SK-N-SH treated with all-trans-retinoic acid at 6 μM for 48 hours (cell line): ENCODE results near the gene ZNF333.
"Not testable (repeated sequence)": the region's sequence is repeated elsewhere in the genome, so short reads cannot be mapped to it uniquely, and the experiment has no call there.

Experiments
- ATAC-seq: fragments of 200-7000 bp; cut with Tn5 transposase; 3 replicates; pipeline ENCODE4 v1.9.1; 2020; ENCODE audit warnings: mild to moderate bottlenecking, moderate library complexity
- BACH2 ChIP-seq: fragments of 250-450 bp; sonication (Bioruptor Pico); IDR thresholded peaks from 2 replicates; pipeline ENCODE4 v1.9.0; 2021; ENCODE audit warnings: mild to moderate bottlenecking, borderline replicate concordance
- ESRRG ChIP-seq: fragments of 250-450 bp; sonication (Bioruptor Pico); IDR thresholded peaks from 2 replicates; pipeline ENCODE4 v1.6.1; 2021; ENCODE audit warnings: mild to moderate bottlenecking
- GLIS3 ChIP-seq: fragments of 250-450 bp; sonication (Bioruptor Pico); IDR thresholded peaks from 2 replicates; pipeline ENCODE4 v1.5.0; 2020; ENCODE audit warnings: mild to moderate bottlenecking, moderate library complexity
- PPARA ChIP-seq: fragments of 250-450 bp; sonication (Bioruptor Pico); IDR thresholded peaks from 2 replicates; pipeline ENCODE4 v1.5.0; 2020; ENCODE audit warnings: mild to moderate bottlenecking, borderline replicate concordance
- RARB ChIP-seq: fragments of 250-450 bp; sonication (Bioruptor Pico); IDR thresholded peaks from 2 replicates; pipeline ENCODE4 v1.8.0; 2021; ENCODE audit warnings: mild to moderate bottlenecking, moderate library complexity
- TCF4 ChIP-seq: fragments of 250-450 bp; sonication (Bioruptor Pico); IDR thresholded peaks from 2 replicates; pipeline ENCODE4 v1.8.0; 2021; ENCODE audit warnings: mild to moderate bottlenecking, moderate library complexity, borderline replicate concordance
- ZC3H10 ChIP-seq: fragments of 250-450 bp; sonication (Bioruptor Pico); IDR thresholded peaks from 2 replicates; pipeline ENCODE4 v1.5.1; 2021; ENCODE audit warnings: mild to moderate bottlenecking, moderate library complexity
- ZFP3 ChIP-seq: fragments of 250-450 bp; sonication (Bioruptor Pico); IDR thresholded peaks from 2 replicates; pipeline ENCODE4 v1.5.0; 2020; ENCODE audit warnings: mild to moderate bottlenecking, moderate library complexity
- ZFP30 ChIP-seq: fragments of 450-650 bp; formaldehyde crosslinking; IDR thresholded peaks from 2 replicates; pipeline ENCODE4 v1.5.0; 2022; ENCODE audit warnings: mild to moderate bottlenecking, moderate library complexity
- ZNF565 ChIP-seq: fragments of 450-650 bp; formaldehyde crosslinking; conservative IDR thresholded peaks from 2 replicates; pipeline ENCODE4 v1.5.0; 2020; ENCODE audit warnings: low read depth, mild to moderate bottlenecking, moderate library complexity
- ZNF70 ChIP-seq: fragments of 450-650 bp; formaldehyde crosslinking; IDR thresholded peaks from 2 replicates; pipeline ENCODE4 v1.5.0; 2020; ENCODE audit warnings: mild to moderate bottlenecking, moderate library complexity
- ZNF8 ChIP-seq: fragments of 450-650 bp; formaldehyde crosslinking; IDR thresholded peaks from 2 replicates; pipeline ENCODE4 v1.5.0; 2020; ENCODE audit warnings: mild to moderate bottlenecking, moderate library complexity
- TF ChIP-seq, protein P1 (sequence below): fragments of 250-450 bp; sonication (Bioruptor Pico); IDR thresholded peaks from 2 replicates; pipeline ENCODE4 v1.5.0; 2020; ENCODE audit warnings: mild to moderate bottlenecking, moderate library complexity
- TF ChIP-seq, protein P2 (sequence below): fragments of 250-450 bp; sonication (Bioruptor Pico); IDR thresholded peaks from 2 replicates; pipeline ENCODE4 v1.5.1; 2020; ENCODE audit warnings: low read depth, mild to moderate bottlenecking, moderate library complexity
- TF ChIP-seq, protein P3 (sequence below): fragments of 250-450 bp; sonication (Bioruptor Pico); IDR thresholded peaks from 2 replicates; pipeline ENCODE4 v1.5.1; 2021; ENCODE audit warnings: mild to moderate bottlenecking, moderate library complexity
- TF ChIP-seq, protein P4 (sequence below): fragments of 250-450 bp; sonication (Bioruptor Pico); IDR thresholded peaks from 2 replicates; pipeline ENCODE4 v1.8.0; 2020; ENCODE audit warnings: mild to moderate bottlenecking, moderate library complexity, borderline replicate concordance

Gene ZNF333

DNA sequence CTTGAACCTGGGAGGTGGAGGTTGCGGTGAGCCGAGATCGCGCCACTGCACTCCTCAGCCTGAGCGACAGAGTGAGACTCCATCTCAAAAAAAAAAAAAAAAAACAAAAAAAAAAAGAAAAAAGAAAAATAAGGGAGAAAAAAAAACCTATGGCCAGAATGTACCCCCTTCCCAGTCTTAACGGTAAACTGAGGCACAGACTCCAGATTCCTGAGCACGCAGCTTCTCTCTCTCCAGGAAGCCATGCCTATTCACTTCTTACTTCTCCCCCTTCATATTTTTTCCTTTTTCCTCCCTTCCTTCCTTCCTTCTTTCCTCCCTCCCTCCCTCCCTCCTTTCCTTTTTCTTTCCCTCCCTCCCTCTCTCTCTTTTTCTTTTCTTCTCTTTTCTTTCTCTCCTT lies 83.1 kb downstream of the ZNF333 start:
- no peak for TF ChIP-seq ZNF565
- TF ChIP-seq ZFP3, result no peak
- no peak for TF ChIP-seq ZNF8 (CRISPR knock-in tag)
- no peak for TF ChIP-seq ZFP30 (CRISPR knock-in tag)
- no peak for TF ChIP-seq BACH2 (CRISPR knock-in tag)
- no peak for TF ChIP-seq ZC3H10 (CRISPR knock-in tag)
- TF ChIP-seq, protein P1, sequence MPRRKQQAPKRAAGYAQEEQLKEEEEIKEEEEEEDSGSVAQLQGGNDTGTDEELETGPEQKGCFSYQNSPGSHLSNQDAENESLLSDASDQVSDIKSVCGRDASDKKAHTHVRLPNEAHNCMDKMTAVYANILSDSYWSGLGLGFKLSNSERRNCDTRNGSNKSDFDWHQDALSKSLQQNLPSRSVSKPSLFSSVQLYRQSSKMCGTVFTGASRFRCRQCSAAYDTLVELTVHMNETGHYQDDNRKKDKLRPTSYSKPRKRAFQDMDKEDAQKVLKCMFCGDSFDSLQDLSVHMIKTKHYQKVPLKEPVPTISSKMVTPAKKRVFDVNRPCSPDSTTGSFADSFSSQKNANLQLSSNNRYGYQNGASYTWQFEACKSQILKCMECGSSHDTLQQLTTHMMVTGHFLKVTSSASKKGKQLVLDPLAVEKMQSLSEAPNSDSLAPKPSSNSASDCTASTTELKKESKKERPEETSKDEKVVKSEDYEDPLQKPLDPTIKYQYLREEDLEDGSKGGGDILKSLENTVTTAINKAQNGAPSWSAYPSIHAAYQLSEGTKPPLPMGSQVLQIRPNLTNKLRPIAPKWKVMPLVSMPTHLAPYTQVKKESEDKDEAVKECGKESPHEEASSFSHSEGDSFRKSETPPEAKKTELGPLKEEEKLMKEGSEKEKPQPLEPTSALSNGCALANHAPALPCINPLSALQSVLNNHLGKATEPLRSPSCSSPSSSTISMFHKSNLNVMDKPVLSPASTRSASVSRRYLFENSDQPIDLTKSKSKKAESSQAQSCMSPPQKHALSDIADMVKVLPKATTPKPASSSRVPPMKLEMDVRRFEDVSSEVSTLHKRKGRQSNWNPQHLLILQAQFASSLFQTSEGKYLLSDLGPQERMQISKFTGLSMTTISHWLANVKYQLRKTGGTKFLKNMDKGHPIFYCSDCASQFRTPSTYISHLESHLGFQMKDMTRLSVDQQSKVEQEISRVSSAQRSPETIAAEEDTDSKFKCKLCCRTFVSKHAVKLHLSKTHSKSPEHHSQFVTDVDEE (CRISPR knock-in tag), result no peak
- no peak for ATAC-seq

DNA sequence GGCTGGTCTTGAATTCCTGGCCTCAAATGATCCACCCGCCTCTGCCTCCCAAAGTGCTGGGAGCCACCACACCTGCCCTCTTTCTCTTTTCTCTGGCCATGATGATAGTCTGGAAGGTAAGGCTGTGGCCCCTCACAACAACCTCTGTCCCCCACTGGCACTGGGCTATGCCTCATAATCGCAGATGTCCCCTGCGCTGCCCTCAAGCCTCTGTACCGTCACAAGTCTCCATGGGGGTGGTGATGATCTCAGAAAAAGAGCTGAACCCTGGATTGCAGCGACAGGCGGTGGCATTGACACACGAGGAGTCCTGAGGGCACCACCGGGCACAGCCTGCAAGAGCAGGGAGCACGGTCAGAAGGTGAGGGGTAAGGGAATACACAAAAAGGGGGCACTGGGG lies 83.9 kb downstream of the ZNF333 start:
- not testable (repeated sequence) for ATAC-seq

DNA sequence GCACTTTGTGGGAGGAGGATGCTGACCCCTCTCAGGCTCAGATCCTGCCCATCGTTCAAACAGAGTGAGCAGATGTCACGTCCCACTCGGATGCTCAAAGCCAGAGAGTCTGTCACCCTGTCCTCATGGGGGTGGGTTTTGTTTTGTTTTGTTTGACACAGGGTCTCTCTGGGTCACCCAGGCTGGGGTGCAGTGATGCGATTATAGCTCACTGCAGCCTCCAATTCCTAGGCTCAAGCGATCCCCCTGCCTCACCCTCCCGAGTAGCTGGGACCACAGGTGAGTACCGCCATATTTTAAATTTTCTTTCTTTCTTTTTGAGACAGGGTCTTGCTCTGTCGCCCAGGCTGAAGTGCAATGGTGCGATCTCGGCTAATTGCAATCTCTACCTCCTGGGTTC lies 84.5 kb downstream of the ZNF333 start:
- ATAC-seq, result no peak
- TF ChIP-seq ZFP3, result no peak
- no peak for TF ChIP-seq TCF4 (CRISPR knock-in tag)
- TF ChIP-seq, protein P2, sequence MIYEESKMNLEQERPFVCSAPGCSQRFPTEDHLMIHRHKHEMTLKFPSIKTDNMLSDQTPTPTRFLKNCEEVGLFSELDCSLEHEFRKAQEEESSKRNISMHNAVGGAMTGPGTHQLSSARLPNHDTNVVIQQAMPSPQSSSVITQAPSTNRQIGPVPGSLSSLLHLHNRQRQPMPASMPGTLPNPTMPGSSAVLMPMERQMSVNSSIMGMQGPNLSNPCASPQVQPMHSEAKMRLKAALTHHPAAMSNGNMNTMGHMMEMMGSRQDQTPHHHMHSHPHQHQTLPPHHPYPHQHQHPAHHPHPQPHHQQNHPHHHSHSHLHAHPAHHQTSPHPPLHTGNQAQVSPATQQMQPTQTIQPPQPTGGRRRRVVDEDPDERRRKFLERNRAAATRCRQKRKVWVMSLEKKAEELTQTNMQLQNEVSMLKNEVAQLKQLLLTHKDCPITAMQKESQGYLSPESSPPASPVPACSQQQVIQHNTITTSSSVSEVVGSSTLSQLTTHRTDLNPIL, result no peak
- no peak for TF ChIP-seq ZC3H10 (CRISPR knock-in tag)
- TF ChIP-seq RARB (CRISPR knock-in tag), result no peak
- TF ChIP-seq, all 23 proteins: peak for 0

DNA sequence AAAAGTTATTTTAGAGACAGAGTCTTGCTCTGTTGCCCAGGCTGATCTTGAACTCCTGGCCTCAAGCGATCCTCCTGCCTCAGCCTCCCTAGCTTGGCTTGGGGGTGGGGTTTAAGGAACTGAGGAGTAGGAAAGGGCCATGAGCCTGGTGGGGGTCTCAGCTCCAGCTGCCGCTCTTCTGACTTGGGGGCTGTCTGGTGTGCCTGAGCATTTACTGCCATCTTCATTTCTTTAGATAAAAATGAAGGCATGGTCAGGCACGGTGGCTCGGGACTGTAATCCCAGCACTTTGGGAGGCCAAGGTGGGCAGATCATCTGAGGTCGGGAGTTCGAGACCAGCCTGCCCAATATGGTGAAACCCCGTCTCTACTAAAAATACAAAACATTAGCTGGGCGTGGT lies 85.5 kb downstream of the ZNF333 start:
- not testable (repeated sequence) for ATAC-seq

DNA sequence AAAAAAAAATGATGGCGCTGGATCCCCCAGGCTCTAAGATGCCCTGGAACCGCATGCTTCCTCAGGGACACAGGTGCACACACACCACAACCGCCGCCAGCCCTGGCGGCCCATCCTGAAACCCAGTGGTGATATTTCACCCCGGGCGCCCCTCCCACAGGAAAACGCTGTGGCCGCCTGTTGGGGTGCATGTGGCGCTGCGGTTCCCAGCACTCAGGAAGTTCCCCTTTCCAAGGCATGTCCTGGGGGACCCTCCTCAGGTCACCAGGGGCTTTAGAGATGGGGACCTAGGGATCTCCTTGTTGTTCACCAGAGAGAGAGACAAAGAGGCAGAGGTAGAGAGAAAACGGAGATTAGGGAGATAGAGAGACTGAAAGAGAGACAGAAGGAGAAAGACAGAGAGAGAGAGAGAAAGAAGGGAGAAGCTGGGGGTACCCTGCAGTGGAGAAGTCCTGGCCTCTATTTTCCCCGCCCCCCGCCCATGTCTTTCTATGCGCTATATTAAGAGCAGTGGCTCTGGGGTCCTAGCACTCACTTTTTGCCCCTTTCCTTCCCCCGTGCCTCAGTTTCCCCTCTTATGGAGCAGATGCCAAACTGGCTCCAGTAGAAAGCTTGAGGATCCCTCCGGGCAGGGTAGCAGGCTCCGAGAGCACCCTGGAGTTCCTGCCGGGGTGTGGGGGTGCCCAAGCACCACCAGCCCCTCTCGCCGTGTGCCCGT lies 86.2 kb downstream of the ZNF333 start:
- ATAC-seq, result no peak
- TF ChIP-seq ZFP3 (no peak), ZNF70 (CRISPR knock-in tag) (no peak), ESRRG (CRISPR knock-in tag) (no peak), ZFP30 (CRISPR knock-in tag) (no peak), TCF4 (CRISPR knock-in tag) (no peak), PPARA (CRISPR knock-in tag) (no peak), GLIS3 (CRISPR knock-in tag) (no peak), RARB (CRISPR knock-in tag) (no peak)
- TF ChIP-seq, protein P3, sequence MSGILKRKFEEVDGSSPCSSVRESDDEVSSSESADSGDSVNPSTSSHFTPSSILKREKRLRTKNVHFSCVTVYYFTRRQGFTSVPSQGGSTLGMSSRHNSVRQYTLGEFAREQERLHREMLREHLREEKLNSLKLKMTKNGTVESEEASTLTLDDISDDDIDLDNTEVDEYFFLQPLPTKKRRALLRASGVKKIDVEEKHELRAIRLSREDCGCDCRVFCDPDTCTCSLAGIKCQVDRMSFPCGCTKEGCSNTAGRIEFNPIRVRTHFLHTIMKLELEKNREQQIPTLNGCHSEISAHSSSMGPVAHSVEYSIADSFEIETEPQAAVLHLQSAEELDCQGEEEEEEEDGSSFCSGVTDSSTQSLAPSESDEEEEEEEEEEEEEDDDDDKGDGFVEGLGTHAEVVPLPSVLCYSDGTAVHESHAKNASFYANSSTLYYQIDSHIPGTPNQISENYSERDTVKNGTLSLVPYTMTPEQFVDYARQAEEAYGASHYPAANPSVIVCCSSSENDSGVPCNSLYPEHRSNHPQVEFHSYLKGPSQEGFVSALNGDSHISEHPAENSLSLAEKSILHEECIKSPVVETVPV (CRISPR knock-in tag), result no peak
- TF ChIP-seq, protein P4, sequence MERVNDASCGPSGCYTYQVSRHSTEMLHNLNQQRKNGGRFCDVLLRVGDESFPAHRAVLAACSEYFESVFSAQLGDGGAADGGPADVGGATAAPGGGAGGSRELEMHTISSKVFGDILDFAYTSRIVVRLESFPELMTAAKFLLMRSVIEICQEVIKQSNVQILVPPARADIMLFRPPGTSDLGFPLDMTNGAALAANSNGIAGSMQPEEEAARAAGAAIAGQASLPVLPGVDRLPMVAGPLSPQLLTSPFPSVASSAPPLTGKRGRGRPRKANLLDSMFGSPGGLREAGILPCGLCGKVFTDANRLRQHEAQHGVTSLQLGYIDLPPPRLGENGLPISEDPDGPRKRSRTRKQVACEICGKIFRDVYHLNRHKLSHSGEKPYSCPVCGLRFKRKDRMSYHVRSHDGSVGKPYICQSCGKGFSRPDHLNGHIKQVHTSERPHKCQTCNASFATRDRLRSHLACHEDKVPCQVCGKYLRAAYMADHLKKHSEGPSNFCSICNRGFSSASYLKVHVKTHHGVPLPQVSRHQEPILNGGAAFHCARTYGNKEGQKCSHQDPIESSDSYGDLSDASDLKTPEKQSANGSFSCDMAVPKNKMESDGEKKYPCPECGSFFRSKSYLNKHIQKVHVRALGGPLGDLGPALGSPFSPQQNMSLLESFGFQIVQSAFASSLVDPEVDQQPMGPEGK (CRISPR knock-in tag), result no peak
- TF ChIP-seq, protein P1 (CRISPR knock-in tag), result no peak
- TF ChIP-seq, protein P2, result no peak

DNA sequence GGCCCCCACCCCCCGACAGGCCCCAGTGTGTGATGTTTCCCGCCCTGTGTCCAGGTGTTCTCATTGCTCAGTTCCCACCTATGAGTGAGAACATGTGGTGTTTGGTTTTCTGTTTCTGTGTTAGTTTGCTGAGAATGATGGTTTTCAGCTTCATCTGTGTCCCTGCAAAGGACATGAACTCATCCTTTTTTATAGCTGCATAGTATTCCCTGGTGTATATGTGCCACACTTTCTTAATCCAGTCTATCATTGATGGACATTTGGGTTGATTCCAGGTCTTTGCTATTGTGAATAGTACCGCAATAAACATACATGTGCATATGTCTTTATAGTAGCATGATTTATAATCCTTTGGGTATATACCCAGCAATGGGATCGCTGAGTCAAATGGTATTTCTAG lies 87.8 kb downstream of the ZNF333 start:
- not testable (repeated sequence) for ATAC-seq

DNA sequence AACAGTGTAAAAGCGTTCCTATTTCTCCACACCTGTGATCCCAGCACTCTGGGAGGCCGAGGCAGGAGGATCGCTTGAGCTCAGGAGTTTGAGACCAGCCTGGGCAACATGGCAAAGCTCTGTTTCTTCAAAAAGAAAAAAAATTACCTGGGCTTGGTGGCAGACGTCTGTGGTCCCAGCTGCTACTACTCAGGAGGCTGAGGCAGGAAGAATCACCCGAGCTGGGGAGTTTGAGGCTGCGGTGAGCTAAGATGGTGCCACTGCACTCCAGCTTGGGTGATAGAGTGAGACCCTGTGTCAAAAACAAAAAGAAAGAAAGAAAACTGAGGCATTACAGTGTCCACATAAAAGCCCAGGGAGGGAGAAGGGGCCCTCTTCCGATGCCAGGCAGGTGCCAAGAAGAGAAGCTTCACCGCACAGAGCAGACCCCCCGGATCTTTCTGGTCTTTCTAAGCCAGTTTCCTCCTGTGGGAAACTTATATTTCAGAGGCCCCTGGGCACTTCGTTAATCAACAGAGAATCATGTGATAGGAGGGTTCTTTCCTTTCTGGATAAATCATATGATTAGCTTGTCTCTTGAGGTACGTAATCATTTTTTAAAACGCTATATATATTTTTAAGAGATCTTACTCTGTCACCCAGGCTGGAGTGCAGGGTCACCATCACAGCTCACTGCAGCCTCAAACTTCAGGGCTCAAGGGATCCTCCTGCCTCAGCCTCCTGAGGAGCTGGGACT lies 88.4 kb downstream of the ZNF333 start, which contains the start of gene ADGRE2:
Gene ADGRE2 (minus strand): TSS at position 451 of the 736 bp plus-strand sequence. CDS start 1,804 bp downstream, outside the sequence.
- not testable (repeated sequence) for ATAC-seq
